GM21367 (cell line): Measurements from ENCODE around the gene KCNQ2.

Source experiments
- ATAC-seq: cut with Tn5 transposase; IDR thresholded peaks from one replicate; pipeline ENCODE4 v1.9.1; 2021; ENCODE audit not compliant: unreplicated experiment

KCNQ2 gene

DNA sequence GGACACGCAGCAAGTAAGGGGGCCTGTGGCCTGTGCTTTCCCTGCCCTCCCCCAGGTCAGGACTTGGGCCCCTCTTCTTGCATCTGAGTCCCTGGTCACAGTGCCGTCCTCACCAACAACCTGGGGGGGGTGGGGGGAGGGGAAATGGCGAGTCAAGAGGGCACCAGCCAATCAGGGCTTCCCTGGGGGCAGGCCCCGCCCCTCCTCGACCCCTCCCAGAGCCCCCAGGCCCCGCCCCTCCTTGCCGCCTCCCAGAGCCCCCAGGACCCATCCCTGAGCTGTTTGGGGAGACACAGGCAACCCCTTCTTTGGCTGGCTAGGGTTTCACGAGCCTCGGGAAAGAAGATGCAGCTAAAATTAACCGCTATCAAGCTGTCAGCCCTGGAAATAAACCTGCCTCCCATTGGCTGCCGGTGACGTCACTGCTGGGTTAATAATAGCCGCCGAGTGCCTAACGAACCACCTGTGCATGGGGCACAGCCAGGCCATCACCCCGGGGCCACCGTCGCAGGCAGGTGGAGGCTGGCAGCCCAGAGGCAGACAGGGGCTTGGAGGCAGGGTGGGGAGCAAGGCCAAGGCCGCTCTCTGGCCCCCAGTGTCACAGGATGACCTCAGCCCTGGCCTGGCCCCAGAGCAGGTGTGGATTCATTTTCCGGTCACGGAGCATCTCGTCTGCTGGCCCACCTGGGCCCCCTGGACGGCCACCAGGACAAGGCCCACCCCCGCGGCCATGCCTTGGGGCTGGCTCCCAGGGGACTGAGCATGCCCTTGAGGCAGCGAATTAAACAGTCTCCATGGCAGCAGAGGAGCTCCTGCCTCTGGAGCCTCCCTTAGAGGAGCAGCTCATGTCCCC, 29.6 kb upstream of the KCNQ2 start:
- ATAC-seq = no peak

DNA sequence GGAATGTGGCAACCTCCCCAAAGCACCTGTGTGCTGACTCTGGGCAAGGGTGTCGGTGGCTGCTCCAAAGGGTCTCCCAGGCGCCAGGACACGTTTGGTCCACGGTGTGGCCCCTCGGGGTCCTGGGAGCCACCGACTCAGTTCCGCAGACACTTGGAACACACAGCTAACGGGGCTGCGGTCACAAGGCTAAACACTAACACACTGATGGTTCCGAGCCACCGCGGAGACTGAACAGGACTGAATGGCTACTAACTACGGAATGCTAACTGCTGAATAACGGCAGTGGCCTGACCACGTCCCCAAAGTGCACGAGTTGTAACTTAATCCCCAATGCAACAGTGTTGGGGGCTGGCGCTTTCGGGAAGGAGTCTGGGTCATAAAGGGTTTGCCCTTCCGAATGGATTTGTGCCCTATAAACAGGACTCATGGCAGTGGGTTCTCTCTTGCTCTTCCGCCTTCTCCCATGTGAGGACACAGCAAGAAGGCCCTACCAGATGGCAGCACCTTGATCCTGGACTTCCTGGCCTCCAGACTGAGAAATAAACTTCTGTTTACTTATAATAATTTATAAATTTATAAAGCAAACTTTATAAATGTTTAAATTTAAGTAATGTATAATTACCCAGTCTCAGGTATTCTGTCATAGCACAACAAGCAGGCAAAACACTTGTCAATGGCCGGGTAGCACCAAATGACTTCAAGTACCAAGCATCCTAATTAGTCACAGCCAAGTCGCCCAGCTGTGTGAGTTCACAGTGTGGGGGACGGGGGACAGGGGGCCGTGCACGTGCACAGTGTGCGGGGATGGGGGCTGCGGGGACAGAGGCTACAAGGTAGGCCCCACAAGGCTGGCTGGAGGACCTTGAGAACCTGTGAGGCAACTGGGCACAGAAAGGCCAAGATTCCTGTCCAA, 28.7 kb upstream of the KCNQ2 start:
- ATAC-seq = no peak

DNA sequence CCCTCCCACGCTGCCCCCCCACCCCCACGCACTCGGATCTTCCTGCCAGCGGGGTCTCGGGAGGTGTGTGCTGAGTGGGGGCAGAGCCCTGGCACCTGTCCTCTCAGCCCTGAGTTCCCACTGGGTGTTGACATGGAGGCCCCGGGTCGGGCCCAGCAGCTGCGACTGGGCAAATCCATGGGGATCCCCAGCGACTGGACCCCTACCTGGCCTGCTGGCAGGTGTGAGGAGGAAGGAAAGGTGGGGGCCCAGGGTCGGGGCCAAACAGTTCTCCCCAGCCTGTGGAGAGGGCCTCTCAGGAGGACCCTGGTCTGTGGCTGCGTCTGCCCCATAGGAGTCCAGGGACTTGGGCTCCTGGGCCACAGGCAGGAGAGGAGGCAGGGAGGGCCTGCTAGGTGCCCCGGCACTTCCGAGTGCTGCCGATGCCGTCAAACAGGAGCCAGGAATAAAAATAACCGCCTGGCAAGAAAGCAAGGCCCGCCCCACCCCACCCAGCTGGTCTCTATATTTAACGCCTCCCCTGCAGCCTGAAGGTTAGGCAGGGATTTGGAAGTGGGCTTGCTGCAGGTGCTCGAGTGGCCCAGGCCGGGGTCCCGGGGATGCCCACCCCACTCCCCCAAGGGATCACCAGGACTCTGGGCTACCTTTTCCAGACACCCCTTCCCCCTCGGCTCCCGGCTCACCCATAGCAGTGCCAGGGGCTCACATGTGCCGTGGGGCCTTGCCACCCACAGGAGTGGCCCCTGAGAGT, 27.9 kb upstream of the KCNQ2 start:
- ATAC-seq = no peak

DNA sequence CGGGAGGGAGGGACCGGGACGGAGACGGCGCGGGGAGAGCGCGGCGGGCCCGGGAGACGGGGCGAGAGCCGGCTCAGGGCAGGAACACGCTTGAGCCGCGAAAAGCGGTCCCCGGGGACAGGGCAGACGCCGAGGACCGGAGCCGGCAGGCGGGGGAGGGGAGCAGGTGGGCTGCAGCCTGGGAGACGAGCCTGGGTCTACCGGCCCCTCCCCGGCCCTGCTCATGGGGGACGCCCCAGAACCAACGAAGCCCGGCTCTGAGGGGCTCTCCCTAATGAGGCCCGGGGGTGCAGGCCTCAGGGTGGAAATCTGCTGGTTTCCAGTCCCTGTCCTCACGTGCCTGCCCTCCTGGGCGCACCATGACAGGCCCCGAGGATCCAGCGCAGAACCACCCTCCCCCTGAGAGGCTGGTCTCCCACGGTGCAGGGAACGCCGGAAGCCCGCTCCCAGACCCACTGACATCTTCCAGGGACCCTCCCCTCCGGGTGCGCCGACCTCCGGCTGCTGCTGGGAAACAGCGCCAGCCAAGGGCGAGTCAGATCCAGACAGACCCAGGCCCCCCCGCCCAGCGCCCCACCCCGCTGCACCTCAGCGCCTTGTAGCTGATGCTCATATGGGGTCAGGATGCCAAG, 27.0 kb upstream of the KCNQ2 start:
- ATAC-seq = no peak

DNA sequence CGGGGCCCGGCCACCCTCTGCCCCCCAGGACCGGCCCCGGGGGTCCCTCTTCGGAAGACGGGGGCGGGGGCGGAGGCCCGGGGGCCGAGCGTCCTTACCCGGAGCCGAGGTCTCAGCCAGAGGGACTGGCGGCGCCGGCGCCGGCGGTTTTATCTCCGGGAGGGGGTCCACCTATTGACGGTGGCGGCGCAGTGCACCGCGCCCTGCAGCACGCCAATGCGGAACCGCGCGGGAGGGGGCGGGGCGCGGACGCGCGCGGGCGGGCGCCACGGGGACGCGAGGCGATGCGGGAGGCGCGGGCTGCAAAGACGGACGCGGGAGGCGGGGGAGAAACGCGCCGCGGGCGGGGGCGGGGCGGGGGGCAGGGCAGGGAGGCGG, 26.5 kb upstream of the KCNQ2 start, which contains the start of gene EEF1A2:
EEF1A2 (minus strand) TSS at position 124 of the 378 bp plus-strand sequence. CDS start 1,320 bp downstream, outside the sequence.
- ATAC-seq = no peak

DNA sequence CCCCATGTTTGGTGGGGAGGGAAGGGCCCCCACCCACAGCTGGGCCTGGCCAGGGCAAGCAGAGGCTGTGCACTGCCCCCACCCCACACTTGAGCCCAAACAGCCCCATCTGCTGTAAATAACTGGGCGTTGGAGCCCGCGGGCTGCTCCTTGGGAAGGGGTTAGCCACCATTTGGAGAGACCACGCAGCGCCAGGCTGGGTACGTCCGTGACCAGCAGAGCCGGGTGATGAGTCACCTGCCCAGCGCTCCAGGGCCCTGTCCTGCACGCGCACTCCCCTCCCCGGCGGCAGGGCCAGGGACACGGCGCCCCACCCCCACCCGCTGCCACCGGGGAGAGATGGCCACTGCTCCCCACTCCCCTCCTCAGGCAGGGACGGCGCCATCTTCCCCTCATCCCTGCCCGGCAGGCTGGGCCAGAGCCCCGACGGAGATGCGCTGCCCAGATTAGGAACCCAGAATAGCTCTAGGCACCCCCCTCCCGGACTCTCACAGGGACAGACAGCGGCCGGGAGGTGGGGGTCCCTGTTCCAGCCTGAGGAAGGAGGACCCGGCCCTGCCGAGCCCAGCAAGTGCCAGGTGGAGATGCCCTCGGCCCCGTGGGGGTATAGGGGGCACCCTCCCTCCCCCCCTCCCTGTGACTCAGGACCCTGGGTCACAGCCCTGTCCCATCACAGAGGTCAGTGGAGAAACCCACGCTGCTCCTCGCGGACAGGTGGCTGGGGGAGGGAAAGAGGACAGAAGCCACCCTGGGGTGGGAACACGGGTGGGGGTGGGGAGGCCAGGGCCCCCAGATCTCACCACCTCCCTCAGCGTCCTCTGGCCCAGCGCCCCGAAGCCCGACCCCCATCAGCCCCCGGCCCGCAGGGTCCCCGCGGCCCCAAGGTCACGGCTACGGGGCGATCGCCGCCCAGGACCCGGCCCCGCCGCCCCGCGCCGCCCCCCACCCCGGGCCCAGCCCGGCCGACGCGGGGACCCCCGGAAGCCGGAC, 25.8 kb upstream of the KCNQ2 start:
- no peak for ATAC-seq

DNA sequence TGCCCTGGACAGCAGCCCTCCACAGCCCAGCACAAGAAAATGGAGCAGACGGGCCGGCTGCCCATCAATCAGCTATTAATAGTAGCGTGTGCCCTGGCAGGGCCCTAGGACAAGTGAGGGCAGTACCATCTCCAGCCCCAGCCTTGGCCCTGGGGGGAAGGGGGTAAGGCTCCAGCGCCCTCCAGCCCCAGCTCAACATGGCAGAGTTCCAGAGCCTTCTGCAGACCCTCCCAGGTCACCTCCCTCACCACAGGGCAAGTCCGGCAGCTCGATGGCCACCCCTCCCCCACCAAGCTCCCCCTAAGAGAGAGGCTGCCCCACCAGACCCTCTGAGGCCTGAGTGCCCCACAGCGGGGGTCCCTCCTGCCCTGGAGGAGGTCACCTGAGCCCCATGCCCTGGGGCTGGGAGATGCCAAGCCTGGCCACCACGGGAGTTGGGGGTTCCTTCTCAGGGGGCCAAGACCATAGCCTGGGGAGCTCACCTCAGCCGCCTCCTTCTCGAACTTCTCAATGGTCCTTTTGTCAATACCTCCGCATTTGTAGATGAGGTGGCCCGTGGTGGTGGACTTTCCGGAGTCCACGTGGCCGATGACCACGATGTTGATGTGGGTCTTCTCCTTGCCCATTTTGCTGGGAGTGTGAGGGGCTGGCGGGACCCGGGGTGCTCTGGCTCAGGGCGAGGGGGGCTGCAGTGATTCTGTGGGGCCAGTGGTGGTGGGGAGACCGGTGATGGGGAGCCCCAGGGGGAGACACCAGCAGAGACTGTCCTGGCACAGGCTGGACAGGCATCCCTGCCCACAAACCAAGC, 24.9 kb upstream of the KCNQ2 start:
- ATAC-seq = no peak

DNA sequence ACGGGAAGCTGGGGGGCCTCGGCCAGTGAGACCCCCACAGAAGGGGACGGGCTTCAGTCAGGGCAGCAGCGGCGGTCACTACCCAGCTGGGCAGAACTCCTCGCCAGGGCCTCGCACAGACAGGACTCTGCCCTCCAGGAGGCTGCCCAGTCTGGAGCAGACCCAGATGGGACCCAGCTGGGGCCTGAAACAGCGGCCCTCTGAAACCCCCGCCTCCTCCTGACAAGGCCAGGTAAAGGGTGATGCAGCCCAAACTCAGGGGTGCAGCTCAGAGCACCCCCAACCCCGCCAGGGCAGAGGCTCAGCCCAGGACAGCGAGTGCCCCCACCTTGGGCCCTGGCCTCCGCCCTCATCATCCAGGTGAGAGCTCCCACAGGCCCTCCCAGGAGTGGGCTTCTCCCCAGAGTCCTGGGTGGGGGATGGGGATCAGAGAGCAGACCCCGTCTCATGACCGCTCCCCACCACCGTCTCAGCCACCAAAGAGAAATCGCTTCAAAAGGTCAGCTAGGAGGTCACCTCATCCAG, 24.2 kb upstream of the KCNQ2 start:
- no peak for ATAC-seq

DNA sequence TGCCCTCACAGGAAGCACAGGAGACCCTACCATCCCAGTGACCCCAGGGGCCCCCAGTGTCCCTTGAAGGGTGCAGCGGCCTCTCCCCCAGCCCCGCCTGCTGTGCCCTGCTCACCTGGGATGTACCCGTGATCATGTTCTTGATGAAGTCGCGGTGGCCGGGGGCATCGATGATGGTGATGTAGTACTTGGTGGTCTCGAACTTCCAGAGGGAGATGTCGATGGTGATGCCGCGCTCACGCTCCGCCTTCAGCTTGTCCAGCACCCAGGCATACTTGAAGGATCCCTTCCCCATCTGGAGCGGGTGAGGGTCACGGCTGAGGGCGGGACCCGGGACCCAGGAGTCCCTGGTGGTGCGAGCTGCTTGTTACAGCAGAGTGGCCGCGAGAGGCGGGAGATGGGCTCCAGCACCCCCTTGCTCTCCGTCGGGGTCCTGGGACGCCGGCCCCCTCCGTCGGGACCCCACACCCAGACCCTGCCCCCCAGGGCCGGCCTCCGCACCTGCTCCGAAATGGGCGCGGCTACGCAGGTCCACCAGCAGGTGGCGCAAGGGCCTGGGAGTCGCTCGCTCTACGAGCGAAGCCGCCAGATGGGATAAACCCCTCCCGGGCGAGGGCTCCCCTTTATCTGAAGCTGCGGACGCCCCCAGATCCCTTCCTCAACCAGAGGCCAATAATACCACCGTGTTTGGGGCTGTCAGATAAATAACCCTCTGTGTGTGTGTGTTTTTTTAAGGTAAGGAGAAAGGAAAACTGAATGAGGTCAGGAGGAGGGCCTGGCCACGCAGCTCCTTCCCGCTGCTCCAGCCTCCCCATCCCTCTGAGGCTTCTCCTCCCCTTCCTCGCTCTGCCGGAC, 23.5 kb upstream of the KCNQ2 start:
- ATAC-seq = no peak

DNA sequence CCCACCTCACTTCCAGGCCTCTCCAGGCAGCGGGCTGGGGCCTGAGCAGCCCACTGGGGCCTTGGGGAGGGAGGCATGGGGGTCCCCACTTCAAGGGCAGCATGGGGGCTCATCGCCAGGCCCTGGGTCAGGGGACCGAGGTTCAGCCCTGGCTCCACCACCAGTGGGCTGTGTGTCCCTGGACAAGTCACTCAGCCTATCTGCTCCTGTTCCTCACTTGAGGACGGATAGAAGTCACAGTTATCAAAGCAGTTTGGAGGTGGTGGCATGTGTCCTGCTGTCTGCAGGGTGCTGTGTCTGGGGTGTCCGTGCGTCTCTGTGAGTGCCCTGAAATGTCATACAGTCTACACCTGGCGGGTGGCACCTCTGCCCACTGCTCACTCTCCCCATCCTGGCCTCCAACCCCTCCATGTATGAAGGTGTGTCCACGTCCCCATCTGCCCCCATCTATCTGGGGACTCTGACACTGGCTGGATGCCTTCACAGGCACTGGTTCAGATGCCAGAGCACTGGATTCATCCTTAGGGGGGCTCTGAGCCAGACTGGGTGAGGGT, 22.8 kb upstream of the KCNQ2 start:
- no peak for ATAC-seq

DNA sequence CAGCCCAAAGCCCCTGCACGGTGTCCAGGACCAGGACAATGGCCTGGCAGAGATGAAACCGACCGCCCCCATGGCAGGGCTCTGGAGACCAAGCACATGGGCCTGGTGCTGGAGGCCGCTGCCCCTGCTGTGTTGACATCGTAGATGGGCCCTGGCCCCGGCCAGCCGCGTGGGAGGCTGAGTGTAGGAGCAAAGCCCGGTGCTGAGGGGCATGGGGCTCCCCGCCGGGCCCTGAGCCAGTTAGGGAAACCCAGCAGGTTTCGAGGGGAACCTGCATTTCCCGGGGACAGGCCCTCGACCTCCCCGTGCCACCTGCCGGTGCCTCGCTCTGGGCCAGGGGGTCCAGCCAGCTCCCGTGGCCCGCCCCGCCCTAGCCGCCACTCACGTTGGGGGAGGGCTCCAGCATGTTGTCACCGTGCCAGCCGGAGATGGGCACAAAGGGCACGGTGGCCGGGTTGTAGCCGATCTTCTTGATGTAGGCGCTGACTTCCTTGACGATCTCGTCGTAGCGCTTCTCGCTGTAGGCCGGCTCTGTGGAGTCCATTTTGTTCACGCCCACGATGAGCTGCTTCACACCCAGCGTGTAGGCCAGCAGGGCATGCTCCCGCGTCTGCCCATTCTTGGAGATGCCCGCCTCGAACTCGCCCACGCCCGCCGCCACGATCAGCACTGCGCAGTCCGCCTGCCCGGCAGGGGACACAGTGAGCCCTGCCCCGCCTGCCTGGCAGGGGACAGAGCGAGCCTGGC, 22.1 kb upstream of the KCNQ2 start:
- ATAC-seq = no peak

DNA sequence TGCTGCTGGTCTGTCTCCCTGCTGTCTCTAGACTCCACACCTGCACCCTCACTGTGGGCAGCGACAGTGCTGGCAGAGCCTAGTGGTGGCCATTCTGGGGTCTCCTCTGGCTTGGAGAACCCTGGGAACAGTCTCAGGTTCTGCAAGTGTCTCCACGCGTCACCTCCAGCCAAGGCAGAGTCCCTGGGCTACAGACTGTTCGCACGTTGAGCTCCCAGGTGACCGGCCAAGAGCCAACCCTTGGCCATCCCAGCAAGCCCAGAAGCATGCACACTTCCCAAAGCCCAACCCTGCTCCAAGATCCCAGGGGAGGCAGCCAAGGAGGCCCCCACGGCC, 21.6 kb upstream of the KCNQ2 start:
- no peak for ATAC-seq

DNA sequence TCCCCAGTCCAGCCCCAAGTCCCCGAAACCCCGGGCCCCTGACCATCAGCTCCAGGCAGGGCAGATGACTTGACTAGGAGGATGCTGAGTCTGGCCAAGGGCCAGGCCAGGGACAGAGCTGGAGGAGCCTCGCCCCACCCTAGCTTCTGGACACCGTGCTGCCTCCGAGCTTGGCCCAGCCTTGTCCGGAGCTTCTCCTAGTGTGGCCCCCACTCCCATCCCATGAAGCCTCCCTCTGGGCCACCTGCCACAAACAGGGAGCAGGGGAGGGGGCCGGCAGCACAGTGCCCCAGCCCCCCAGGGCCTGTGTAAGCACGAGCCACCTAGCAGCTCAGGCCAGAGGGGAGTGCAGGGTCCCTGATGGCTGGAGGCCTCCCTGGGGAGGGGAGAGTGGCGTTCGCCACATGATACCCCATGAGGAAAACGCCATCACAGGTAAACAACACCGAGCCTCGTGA, 21.1 kb upstream of the KCNQ2 start:
- no peak for ATAC-seq

DNA sequence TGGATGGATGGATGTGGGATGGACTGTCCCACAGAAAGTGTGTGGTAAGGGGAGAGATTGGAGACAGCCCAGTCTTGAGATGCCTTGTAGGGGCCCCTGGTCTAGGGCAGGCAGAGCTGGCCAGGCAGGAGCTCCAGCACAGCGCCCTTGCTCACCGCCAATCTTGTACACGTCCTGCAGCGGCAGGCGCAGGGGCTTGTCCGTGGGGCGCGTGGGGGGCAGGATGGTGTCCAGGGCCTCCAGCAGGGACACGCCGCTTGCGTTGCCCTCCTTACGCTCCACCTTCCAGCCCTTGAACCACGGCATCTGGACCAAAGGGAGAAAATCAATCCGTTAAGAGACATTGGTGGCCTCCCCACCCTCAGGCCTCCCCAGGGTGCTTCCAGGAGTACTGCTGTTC, 20.5 kb upstream of the KCNQ2 start:
- no peak for ATAC-seq

DNA sequence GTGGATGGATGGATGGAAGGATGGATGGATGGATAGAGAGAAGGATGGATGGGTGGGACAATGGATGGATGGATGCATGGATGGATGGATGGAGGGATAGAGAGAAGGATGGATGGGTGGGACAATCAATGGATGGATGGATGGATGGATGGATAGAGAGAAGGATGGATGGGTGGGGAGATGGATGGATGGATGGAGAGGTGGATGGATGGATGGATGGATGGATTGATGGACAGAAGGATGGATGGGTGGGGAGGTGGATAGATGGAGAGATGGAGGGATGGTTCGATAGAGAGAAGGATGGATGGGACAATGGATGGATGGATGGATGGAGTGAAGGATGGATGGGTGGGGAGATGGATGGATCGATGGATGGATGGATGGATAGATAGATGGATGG, 20.1 kb upstream of the KCNQ2 start:
- ATAC-seq = no peak

DNA sequence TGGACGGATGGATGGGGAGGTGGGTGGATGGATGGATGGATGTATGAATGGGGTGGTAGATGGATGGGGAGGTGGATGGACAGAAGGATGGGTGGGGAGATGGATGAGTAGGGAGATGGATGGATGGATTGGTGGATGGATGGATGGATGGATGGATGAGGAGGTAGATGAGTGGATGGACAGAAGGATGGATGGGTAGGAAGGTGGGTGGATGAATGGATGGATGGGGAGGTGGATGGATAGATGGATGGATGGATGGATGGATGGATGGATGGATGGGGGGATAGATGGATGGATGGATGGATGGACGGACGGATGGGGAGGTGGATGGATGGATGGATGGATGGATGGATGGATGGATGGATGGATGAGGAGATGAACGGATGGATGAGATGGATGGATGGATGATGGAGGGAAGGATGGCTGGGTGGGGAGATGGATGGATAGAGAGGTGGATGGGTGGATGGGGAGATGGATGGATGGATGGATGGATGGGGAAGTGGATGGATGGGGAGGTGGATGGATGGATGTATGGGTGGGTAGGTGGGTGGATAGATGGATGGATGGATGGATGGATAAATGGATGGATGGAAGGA, 19.3 kb upstream of the KCNQ2 start:
- ATAC-seq = no peak
